ENCODE data around the gene MTMR6.

DNA sequence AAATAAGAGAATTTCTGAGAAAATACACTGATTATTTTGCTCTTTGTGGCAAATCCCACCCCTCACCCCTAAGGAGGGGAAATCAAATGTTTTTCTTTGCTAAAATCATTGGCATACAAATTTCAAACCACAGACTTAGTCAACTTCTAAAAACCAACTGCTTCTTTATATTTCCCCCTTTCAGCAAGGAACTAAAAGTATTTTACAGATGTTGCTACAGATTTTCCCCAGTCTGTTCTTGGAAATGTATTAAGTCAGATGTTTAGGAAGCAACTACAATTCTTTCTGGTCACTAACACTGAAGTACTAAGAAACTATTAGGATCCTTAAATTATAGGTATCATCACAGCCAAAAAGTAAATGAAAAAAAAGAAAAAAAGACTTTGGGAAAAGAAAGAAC, 6.9 kb downstream of the MTMR6 start:
- TF ChIP-seq POLR2A (IDR thresholded peaks at IDR 0.05; ENCODE audit: extremely low read depth, insufficient read length), result no peak
- TF ChIP-seq, protein P1, sequence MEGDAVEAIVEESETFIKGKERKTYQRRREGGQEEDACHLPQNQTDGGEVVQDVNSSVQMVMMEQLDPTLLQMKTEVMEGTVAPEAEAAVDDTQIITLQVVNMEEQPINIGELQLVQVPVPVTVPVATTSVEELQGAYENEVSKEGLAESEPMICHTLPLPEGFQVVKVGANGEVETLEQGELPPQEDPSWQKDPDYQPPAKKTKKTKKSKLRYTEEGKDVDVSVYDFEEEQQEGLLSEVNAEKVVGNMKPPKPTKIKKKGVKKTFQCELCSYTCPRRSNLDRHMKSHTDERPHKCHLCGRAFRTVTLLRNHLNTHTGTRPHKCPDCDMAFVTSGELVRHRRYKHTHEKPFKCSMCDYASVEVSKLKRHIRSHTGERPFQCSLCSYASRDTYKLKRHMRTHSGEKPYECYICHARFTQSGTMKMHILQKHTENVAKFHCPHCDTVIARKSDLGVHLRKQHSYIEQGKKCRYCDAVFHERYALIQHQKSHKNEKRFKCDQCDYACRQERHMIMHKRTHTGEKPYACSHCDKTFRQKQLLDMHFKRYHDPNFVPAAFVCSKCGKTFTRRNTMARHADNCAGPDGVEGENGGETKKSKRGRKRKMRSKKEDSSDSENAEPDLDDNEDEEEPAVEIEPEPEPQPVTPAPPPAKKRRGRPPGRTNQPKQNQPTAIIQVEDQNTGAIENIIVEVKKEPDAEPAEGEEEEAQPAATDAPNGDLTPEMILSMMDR (IDR thresholded peaks at IDR 0.05; ENCODE audit: low read depth, low read length), result no peak
- TF ChIP-seq, protein P2, sequence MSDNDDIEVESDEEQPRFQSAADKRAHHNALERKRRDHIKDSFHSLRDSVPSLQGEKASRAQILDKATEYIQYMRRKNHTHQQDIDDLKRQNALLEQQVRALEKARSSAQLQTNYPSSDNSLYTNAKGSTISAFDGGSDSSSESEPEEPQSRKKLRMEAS (IDR thresholded peaks at IDR 0.05; ENCODE audit: low read depth, low read length), result no peak
- no peak for TF ChIP-seq MYC (IDR thresholded peaks at IDR 0.05; ENCODE audit: low read depth, low read length)
